Muscle of back (tissue), 11 donors: ENCODE measurements around the gene HIP1R. TPM values are rescaled to one million over a fixed set of nuclear protein-coding genes. Genes with fewer than 3 reads are reported as not detected.

Experiments used
- DNase-seq, 3 donors: peaks; one replicate each; pipeline versions ENCODE4 v3.0.0 to v3.0.0-alpha.2; 2013
- polyA plus RNA-seq, 10 donors: library from polyadenylated mRNA; unstranded; fragments of 120-200 nt; gene quantifications; one replicate each; pipeline ENCODE4 v1.2.1, GENCODE V29; 2013; ENCODE audit not compliant: insufficient read length in 10 of 10

The HIP1R gene
- polyA plus RNA-seq, 10 donors: 4.6 to 9.5 (median 7.3) TPM

DNA sequence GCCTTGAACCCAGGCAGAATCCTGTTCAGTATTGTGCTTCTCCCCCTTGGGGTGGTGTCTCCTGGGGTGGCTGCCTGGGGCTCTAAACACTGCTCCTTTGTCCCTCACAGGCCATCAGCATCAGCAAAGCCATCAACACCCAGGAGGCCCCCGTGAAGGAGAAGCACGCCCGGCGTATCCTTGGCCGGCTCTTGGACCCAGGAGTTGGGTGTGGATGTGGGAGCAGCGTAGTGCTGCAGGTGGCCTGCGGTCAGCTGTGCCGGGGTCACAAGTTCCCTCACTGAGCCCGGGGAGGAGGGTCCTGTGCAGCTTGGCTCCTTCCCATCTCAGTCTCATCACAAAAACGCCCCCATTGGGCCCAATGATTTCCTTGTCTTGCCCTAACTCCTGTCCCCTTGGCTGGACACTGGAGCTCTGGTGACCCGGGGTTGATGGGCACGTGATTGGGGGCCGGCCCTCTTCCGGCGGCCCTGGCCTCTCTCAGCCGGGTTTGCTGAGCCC, 12.7 kb downstream of the HIP1R start:
- no peak for DNase-seq

DNA sequence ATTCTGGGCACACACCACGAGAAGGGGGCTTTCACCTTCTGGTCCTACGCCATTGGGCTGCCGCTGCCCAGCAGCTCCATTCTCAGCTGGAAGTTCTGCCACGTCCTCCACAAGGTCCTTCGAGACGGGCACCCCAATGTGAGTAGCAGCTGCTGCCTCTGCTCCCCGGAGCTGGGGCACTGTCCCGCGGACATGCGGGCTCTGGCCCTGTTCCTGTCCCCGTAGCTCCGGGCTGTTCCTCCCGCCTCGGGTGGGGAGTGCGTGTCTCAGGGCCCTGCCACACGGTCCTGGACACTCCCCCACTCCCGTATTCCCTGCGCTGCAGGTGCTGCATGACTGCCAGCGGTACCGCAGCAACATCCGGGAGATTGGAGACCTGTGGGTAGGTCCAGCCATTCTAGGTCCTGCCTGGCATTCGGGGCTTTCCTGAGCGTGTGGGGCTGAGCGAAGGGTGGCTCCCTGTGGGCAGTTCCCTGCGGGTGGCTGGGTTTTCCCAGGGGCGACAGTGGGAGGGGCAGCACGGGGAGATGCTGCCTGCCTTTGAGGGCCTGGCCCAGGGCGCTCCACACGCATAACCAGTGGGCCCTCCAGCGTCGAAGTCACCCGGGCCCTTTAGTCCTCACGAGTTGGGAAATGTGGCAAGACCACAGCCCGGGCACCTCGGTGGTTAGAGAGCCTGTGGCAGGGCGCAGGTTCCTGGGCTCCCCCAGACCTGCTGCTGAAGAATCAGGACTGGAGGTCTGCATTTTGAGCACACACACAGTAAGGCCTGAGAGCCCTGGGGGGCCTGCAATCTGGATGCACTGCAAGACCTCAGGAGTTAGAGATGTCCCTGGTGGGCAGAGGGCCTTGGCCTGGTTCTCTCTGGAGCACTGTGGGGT, 13.5 kb downstream of the HIP1R start:
- DNase-seq: no peak

- no peak for DNase-seq
Measured at GRCh38 chr12:122849352-122850047, 14.2 kb downstream of the HIP1R start.

GRCh38 chr12:122850048-122850445, 14.8 kb downstream of the HIP1R start:
- no peak for DNase-seq

DNA sequence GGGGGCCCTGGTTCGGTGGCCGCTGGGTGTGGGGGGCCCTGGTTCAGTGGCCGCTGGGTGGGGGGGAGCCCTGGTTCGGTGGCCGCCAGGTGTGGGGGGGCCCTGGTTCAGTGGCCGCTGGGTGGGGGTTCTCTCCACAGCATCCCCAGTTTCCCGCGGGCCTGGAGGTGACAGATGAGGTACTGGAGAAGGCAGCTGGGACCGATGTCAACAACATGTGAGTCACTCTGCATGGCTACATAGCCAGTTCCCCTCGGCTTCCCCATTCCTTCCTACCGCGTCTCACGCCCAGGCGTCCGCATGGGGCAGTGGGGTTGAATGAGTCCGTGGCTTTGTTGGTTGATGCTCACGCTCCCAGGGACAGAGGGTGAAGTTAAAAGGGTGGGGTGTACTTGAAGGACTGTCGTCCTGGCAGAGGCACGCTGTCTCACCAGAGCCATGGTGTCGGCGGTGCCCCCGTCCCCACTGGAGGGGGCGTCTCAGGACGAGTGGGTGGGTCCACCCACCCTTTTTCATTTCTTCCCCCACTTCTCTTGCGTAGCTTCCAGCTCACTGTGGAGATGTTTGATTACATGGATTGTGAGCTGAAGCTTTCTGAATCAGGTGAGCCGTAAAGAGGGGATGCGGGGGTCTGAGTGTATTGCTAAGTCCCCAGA, 15.6 kb downstream of the HIP1R start:
- DNase-seq: no peak

DNA sequence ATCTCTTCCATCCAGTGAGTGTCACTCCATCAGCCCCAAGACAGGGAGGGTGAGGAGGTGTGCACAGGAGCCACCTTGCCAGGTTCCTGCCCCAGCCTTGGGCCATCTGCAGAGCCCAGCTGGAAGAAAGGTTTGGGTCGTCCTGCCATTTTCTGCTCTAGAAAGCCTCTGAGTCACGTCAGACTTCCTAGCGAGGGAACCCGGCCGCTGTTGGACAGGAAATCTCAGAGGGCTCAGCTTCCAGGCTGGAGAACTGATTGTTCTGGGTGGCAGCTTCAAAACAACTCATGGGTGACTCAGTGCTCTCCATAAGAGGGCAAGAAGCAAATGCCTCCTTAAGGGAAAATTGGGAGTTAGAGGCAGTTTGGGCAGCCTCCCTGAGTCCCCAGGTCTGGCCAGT, 16.6 kb downstream of the HIP1R start:
- no peak for DNase-seq

DNA sequence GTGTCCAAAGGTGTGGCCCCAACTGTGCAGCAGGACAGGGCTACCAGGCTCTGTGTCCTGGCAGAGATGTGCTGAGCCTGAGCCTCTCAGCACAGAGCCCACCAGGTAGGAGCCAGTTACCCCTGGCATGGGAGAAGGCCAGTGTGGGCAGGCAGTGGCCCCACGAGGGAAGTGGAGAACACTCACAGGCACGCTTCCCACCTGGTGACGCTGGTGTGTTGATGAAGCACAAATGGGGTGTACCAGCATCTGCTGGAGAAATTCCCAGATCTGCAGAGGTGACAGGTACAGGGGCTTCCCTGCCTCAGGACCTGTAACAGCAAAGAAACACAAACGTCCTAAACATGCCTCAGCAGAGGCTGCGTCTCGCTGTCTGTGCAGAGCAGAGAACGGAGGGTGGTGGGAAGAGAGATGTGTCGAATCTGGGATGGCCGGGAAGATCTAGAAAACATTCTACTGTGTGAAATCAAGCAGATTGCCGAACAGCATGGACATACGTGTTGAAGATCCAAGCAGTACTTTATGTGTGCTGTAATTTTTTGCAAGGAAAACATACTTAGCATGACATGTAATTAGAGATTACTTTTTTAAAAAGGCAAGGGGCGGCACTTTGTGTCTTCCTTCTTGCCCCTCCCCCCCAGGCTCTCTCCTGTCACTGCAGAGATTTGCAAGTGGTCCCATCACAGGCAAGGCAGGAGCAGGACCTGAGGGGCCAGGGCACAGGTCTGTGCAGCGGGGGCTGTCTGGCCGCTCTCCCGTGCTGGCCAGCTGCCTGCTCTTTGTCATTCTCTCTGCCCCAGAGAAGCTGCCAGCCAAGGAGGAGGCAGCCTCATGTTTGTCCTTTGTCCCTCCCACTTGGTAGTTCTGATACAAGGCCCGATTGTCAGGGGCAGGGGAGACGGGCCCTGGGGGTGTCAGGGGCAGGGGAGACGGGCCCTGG, 17.3 kb downstream of the HIP1R start:
- no peak for DNase-seq

- DNase-seq: no peak
Measured at GRCh38 chr12:122853582-122854245, 18.5 kb downstream of the HIP1R start.

DNA sequence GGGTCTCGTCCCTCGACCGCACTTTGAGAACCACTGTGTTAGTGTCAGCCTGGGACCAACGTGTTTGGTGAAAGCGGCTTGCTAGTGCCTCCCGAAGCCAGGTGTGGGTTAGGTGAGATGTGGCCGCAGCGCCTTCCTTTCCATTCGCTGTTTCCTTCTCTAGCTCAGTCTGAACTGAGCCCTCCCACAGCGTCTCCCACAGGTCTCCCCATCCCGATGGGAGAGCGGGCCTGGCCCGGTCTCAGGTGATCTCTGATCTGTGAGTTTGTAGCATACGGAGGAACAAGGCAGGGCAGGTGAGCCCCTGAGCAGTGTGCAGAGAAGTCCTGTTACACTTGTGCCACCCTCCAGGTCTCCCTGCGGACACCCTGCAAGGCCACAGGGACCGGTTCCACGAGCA, 19.3 kb downstream of the HIP1R start:
- DNase-seq: no peak

DNA sequence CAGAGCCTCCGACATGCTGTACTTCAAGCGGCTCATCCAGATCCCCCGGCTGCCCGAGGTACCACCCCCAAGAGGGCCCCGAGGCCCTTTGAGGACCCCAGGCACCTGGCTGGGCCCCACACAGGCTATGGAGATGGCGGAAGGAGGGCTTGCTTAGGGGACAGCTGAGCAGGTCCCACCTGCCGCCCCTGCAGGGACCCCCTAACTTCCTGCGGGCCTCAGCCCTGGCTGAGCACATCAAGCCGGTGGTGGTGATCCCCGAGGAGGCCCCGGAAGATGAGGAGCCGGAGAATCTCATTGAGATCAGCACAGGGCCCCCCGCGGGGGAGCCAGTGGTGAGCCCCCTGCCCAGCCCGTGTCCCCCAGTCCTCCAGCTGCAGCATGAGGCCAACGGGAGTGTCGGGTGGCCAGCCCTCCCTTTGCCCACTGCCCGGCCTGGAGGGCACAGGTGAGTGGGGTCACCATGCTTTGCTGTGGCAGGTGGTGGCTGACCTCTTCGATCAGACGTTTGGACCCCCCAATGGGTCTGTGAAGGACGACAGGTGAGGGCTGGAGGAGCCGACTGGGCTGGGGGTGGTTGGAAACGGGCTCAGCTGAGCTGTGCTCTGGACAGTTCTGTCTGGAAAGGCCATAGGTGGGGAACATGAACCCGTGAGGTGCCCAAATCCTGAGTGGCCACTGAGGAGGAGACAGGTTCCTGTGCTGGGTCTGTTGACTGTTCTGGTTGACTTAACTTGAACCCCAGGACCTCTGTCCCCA, 20.0 kb downstream of the HIP1R start:
- no peak for DNase-seq

GRCh38 chr12:122855928-122856831, 20.9 kb downstream of the HIP1R start:
- DNase-seq: no peak

DNA sequence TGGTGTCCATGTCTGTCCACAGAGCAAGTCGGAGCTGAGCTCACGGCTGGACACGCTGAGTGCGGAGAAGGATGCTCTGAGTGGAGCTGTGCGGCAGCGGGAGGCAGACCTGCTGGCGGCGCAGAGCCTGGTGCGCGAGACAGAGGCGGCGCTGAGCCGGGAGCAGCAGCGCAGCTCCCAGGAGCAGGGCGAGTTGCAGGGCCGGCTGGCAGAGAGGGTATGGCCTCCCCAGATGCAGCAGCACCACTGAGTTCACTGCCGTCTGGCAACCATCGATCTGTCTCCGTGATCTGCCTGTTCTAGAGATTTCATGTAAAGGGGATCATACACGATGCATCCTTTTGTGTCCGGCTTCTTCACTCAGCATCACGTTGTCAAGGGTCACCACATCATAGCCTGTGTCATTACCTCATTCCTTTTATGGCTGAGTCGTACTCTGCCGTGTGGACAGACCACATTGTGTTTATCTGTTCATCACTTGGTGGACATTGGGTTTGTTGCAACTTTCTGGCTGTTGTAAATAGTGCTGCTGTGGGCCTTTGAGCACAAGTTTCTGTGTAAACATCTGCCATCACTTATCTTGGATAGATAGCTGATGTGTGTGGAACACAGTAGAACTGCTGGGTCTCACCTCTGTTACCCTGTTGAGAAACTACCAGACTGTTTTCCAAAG, 21.9 kb downstream of the HIP1R start:
- DNase-seq: no peak

- no peak for DNase-seq
Measured at GRCh38 chr12:122858171-122858570, 22.9 kb downstream of the HIP1R start.

GRCh38 chr12:122858591-122859302, 23.5 kb downstream of the HIP1R start:
- DNase-seq: no peak

GRCh38 chr12:122859303-122860039, 24.2 kb downstream of the HIP1R start:
- DNase-seq: no peak

- DNase-seq: peak; percentile 69 to 88 (median 87)
Measured at GRCh38 chr12:122860040-122860853, 25.0 kb downstream of the HIP1R start.
